Fibroblast of mammary gland (primary cell): Measurements from ENCODE around the gene MED13L.

Experiments
- DNase-seq: peaks from one replicate; pipeline ENCODE4 v3.0.0-alpha.2; 2010; ENCODE audit warnings: low read depth
- H3K4me3 ChIP-seq: 2 replicates; pipeline ENCODE4 v1.5.1; 2011; ENCODE audit warnings: low read depth, mild to moderate bottlenecking, low read length, moderate library complexity; ENCODE audit not compliant: control insufficient read depth
- TF ChIP-seq, protein P1 (sequence below): conservative IDR thresholded peaks from 2 replicates; pipeline ENCODE4 v1.5.1; 2011; ENCODE audit warnings: low read depth, low read length, inconsistent platforms; ENCODE audit not compliant: control insufficient read depth, insufficient read depth

The MED13L gene

DNA sequence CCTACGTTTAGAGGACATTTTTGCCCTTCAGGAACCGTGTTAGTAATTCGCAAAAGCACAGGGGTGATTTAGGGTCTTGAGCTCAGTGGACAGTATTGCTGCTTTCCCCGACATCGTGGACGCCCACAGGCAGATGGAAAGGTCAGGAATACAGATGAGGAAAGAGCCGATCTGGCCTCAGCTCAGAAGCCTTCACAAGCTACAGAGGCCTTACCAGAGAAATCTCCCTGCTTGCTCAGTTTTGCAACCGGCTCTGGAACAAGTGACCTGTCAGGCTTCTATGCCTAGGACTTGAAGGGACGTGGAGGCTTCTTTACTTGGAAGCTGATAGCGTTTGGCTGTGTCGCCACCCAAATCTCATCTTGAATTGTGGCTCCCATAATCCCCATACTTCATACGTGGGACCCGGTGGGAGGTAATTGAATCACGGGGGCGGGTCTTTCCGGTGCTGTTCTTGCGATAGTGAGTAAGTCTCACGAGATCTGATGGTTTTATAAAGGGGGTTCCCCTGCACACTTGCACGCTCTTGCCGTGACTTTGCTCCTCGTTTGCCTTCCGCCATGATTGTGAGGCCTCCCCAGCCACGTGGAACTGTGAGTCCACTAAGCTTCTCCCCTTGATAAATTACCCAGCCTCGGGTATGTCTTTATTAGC, 332.5 kb downstream of the MED13L start:
- DNase-seq = peak; percentile 44
- no peak overlapping the region for H3K4me3 ChIP-seq
- TF ChIP-seq, protein P1, sequence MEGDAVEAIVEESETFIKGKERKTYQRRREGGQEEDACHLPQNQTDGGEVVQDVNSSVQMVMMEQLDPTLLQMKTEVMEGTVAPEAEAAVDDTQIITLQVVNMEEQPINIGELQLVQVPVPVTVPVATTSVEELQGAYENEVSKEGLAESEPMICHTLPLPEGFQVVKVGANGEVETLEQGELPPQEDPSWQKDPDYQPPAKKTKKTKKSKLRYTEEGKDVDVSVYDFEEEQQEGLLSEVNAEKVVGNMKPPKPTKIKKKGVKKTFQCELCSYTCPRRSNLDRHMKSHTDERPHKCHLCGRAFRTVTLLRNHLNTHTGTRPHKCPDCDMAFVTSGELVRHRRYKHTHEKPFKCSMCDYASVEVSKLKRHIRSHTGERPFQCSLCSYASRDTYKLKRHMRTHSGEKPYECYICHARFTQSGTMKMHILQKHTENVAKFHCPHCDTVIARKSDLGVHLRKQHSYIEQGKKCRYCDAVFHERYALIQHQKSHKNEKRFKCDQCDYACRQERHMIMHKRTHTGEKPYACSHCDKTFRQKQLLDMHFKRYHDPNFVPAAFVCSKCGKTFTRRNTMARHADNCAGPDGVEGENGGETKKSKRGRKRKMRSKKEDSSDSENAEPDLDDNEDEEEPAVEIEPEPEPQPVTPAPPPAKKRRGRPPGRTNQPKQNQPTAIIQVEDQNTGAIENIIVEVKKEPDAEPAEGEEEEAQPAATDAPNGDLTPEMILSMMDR = no peak

GRCh38 chr12:115944392-115944742, 333.1 kb downstream of the MED13L start:
- no peak overlapping the region for H3K4me3 ChIP-seq
- TF ChIP-seq, protein P1 = no peak
- no peak for DNase-seq

GRCh38 chr12:115943630-115944391, 333.7 kb downstream of the MED13L start:
- no peak overlapping the region for H3K4me3 ChIP-seq
- TF ChIP-seq, protein P1 = no peak
- DNase-seq = peak; percentile 50

DNA sequence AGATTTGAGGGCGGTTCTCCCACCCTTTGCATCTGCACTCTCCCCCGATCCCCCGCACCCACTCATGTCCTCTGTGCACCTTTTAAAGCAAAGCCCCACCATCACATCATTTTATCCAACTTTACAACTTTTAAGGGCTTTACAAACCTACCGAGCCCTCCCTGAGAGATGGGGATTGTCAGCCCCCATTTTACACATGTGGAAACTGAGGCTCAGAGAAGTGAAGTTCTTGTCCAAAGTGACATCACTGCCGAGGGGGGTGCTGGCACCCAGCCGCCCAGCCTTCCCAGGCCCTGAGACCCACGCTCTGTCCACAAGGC, 334.2 kb downstream of the MED13L start:
- DNase-seq = no peak
- H3K4me3 ChIP-seq = no peak overlapping the region
- TF ChIP-seq, protein P1 = no peak

GRCh38 chr12:115942346-115942745, 335.1 kb downstream of the MED13L start:
- no peak for DNase-seq
- no peak overlapping the region for H3K4me3 ChIP-seq
- TF ChIP-seq, protein P1 = no peak

DNA sequence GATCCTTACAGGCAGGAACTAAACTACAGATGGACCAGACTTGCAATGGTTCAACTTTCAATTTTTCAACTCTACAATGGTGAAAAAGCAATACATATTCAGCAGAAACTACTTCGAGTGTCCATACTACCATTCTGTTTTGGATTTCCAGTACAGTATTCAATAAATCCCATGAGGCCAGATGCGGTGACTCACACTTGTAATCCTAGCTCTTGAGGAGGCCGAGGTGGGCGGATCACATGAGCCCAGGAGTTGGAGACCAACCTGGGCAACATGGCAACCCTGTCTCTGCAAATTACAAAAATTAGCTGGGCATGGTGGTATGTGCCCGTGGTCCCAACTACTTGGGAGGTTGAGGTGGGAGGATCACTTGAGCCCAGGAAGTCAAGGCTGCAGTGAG, 336.1 kb downstream of the MED13L start:
- no peak overlapping the region for H3K4me3 ChIP-seq
- TF ChIP-seq, protein P1 = no peak
- peak; percentile 87 for DNase-seq
